ENCODE measurements around the gene NDUFA8.

The NDUFA8 gene

GRCh38 chr9:122192914-122193525, 33.4 kb upstream of the NDUFA8 start:
- H3K4me1 Mint-ChIP-seq, result no peaks in the 10 kb centered on the region
- no peaks in the 10 kb centered on the region for H3K9me3 Mint-ChIP-seq
- ATAC-seq (ENCODE audit: low read depth) (no peak), DNase-seq (ENCODE audit: low spot score in 2 of 2) (no peak)
- no peaks in the 10 kb centered on the region for H3K36me3 Mint-ChIP-seq
- H3K27ac Mint-ChIP-seq, result no peak overlapping the region
- no peak overlapping the region for H3K4me3 Mint-ChIP-seq
- peaks cover 8% of the 10 kb centered on the region for H3K27me3 Mint-ChIP-seq

GRCh38 chr9:122192261-122192875, 32.8 kb upstream of the NDUFA8 start:
- H3K36me3 Mint-ChIP-seq, result no peaks in the 10 kb centered on the region
- ATAC-seq (ENCODE audit: low read depth), result no peak
- no peaks in the 10 kb centered on the region for H3K9me3 Mint-ChIP-seq
- H3K4me3 Mint-ChIP-seq, result no peak overlapping the region
- no peak overlapping the region for H3K27ac Mint-ChIP-seq
- no peak for DNase-seq (ENCODE audit: low spot score in 2 of 2)
- H3K4me1 Mint-ChIP-seq, result no peaks in the 10 kb centered on the region
- H3K27me3 Mint-ChIP-seq, result peaks cover 8% of the 10 kb centered on the region

- no peaks in the 10 kb centered on the region for H3K4me1 Mint-ChIP-seq
- no peak for ATAC-seq (ENCODE audit: low read depth)
- no peak overlapping the region for H3K4me3 Mint-ChIP-seq
- no peak overlapping the region for H3K27ac Mint-ChIP-seq
- DNase-seq (ENCODE audit: low spot score in 2 of 2), result no peak
- H3K36me3 Mint-ChIP-seq, result no peaks in the 10 kb centered on the region
- H3K27me3 Mint-ChIP-seq, result peaks cover 4% of the 10 kb centered on the region
- H3K9me3 Mint-ChIP-seq, result no peaks in the 10 kb centered on the region
Measured at GRCh38 chr9:122191584-122191983, 32.0 kb upstream of the NDUFA8 start.

GRCh38 chr9:122190597-122191381, 31.2 kb upstream of the NDUFA8 start:
- Mint-ChIP-seq H3K27ac (no peak overlapping the region), H3K36me3 (no peaks in the 10 kb centered on the region), H3K4me1 (no peaks in the 10 kb centered on the region), H3K4me3 (no peak overlapping the region), H3K9me3 (no peaks in the 10 kb centered on the region), H3K27me3 (peaks cover 4% of the 10 kb centered on the region)
- no peak for ATAC-seq (ENCODE audit: low read depth)
- no peak for DNase-seq (ENCODE audit: low spot score in 2 of 2)

GRCh38 chr9:122188369-122188768, 28.8 kb upstream of the NDUFA8 start:
- Mint-ChIP-seq H3K4me3 (no peak overlapping the region), H3K9me3 (no peaks in the 10 kb centered on the region), H3K27me3 (no peaks in the 10 kb centered on the region), H3K27ac (no peak overlapping the region), H3K36me3 (no peaks in the 10 kb centered on the region), H3K4me1 (no peaks in the 10 kb centered on the region)
- ATAC-seq (ENCODE audit: low read depth) (no peak), DNase-seq (ENCODE audit: low spot score in 2 of 2) (no peak)

GRCh38 chr9:122186777-122187470, 27.3 kb upstream of the NDUFA8 start:
- Mint-ChIP-seq H3K27ac (no peak overlapping the region), H3K36me3 (no peaks in the 10 kb centered on the region), H3K9me3 (no peaks in the 10 kb centered on the region), H3K4me1 (no peaks in the 10 kb centered on the region), H3K4me3 (no peak overlapping the region), H3K27me3 (peaks cover 6% of the 10 kb centered on the region)
- DNase-seq (ENCODE audit: low spot score in 2 of 2) (no peak), ATAC-seq (ENCODE audit: low read depth) (no peak)

GRCh38 chr9:122186301-122186700, 26.7 kb upstream of the NDUFA8 start:
- Mint-ChIP-seq H3K36me3 (no peaks in the 10 kb centered on the region), H3K27ac (no peak overlapping the region), H3K27me3 (peaks cover 6% of the 10 kb centered on the region), H3K4me3 (no peak overlapping the region), H3K9me3 (no peaks in the 10 kb centered on the region), H3K4me1 (no peaks in the 10 kb centered on the region)
- ATAC-seq (ENCODE audit: low read depth) (no peak), DNase-seq (ENCODE audit: low spot score in 2 of 2) (no peak)

- Mint-ChIP-seq H3K27ac (no peak overlapping the region), H3K4me3 (no peak overlapping the region), H3K4me1 (no peaks in the 10 kb centered on the region), H3K9me3 (no peaks in the 10 kb centered on the region), H3K27me3 (peaks cover 10% of the 10 kb centered on the region), H3K36me3 (no peaks in the 10 kb centered on the region)
- no peak for DNase-seq (ENCODE audit: low spot score in 2 of 2)
- no peak for ATAC-seq (ENCODE audit: low read depth)
Measured at GRCh38 chr9:122184551-122184950, 25.0 kb upstream of the NDUFA8 start.

GRCh38 chr9:122183501-122183900, 23.9 kb upstream of the NDUFA8 start:
- Mint-ChIP-seq H3K4me1 (no peaks in the 10 kb centered on the region), H3K9me3 (no peaks in the 10 kb centered on the region), H3K36me3 (no peaks in the 10 kb centered on the region), H3K27me3 (peaks cover 10% of the 10 kb centered on the region), H3K4me3 (no peak overlapping the region), H3K27ac (no peak overlapping the region)
- DNase-seq (ENCODE audit: low spot score in 2 of 2), result no peak
- ATAC-seq (ENCODE audit: low read depth), result no peak

- DNase-seq (ENCODE audit: low spot score in 2 of 2), result no peak
Measured at GRCh38 chr9:122180633-122181032, 21.1 kb upstream of the NDUFA8 start.

GRCh38 chr9:122179690-122180074, 20.1 kb upstream of the NDUFA8 start:
- no peaks in the 10 kb centered on the region for H3K36me3 Mint-ChIP-seq
- ATAC-seq (ENCODE audit: low read depth), result no peak

More at GRCh38 chr9:122180633-122181032, 21.1 kb upstream of the NDUFA8 start:
- no peaks in the 10 kb centered on the region for H3K9me3 Mint-ChIP-seq
- no peak overlapping the region for H3K27ac Mint-ChIP-seq
- H3K4me1 Mint-ChIP-seq, result no peaks in the 10 kb centered on the region
- no peak overlapping the region for H3K4me3 Mint-ChIP-seq
- peaks cover 10% of the 10 kb centered on the region for H3K27me3 Mint-ChIP-seq
- no peaks in the 10 kb centered on the region for H3K36me3 Mint-ChIP-seq
- no peak for ATAC-seq (ENCODE audit: low read depth)

GRCh38 chr9:122179054-122179689, 19.6 kb upstream of the NDUFA8 start:
- ATAC-seq (ENCODE audit: low read depth), result no peak
- no peaks in the 10 kb centered on the region for H3K9me3 Mint-ChIP-seq

More at GRCh38 chr9:122179690-122180074, 20.1 kb upstream of the NDUFA8 start:
- H3K4me1 Mint-ChIP-seq, result no peaks in the 10 kb centered on the region
- H3K27ac Mint-ChIP-seq, result no peak overlapping the region
- DNase-seq (ENCODE audit: low spot score in 2 of 2), result no peak
- peaks cover 13% of the 10 kb centered on the region for H3K27me3 Mint-ChIP-seq
- H3K4me3 Mint-ChIP-seq, result no peak overlapping the region
- no peaks in the 10 kb centered on the region for H3K9me3 Mint-ChIP-seq

GRCh38 chr9:122176916-122177315, 17.3 kb upstream of the NDUFA8 start:
- DNase-seq (ENCODE audit: low spot score in 2 of 2) (no peak), ATAC-seq (ENCODE audit: low read depth) (no peak)
- Mint-ChIP-seq H3K9me3 (no peaks in the 10 kb centered on the region), H3K36me3 (no peaks in the 10 kb centered on the region), H3K27ac (no peak overlapping the region), H3K27me3 (peaks cover 20% of the 10 kb centered on the region), H3K4me3 (no peak overlapping the region), H3K4me1 (no peaks in the 10 kb centered on the region)

More at GRCh38 chr9:122179054-122179689, 19.6 kb upstream of the NDUFA8 start:
- H3K36me3 Mint-ChIP-seq, result no peaks in the 10 kb centered on the region
- H3K27me3 Mint-ChIP-seq, result peaks cover 15% of the 10 kb centered on the region
- H3K27ac Mint-ChIP-seq, result no peak overlapping the region
- no peak for DNase-seq (ENCODE audit: low spot score in 2 of 2)
- no peaks in the 10 kb centered on the region for H3K4me1 Mint-ChIP-seq
- no peak overlapping the region for H3K4me3 Mint-ChIP-seq

- Mint-ChIP-seq H3K27ac (no peak overlapping the region), H3K4me1 (no peaks in the 10 kb centered on the region), H3K27me3 (peaks cover 17% of the 10 kb centered on the region)
Measured at GRCh38 chr9:122173670-122174069, 14.1 kb upstream of the NDUFA8 start.

More at GRCh38 chr9:122173670-122174069, 14.1 kb upstream of the NDUFA8 start:
- no peak overlapping the region for H3K4me3 Mint-ChIP-seq
- H3K9me3 Mint-ChIP-seq, result no peaks in the 10 kb centered on the region
- DNase-seq (ENCODE audit: low spot score in 2 of 2) (no peak), ATAC-seq (ENCODE audit: low read depth) (no peak)
- no peaks in the 10 kb centered on the region for H3K36me3 Mint-ChIP-seq
